Esophagus muscularis mucosa (tissue), 4 donors: ENCODE data around the gene MAPK8IP3.

Source experiments
- CTCF ChIP-seq, 3 experiments: fragments of 200-600 bp in 2 of 3; fragments of 450-650 bp in 1 of 3; sonication (generic) in 2 of 3; IDR thresholded peaks; one replicate each; pipeline ENCODE4 v1.5.1; 2017 to 2019; ENCODE audit warnings: antibody characterized with exemption in 3 of 3, mild to moderate bottlenecking in 2 of 3, moderate library complexity in 1 of 3
- EP300 ChIP-seq: sonication (generic); formaldehyde crosslinking; IDR thresholded peaks from one replicate; pipeline ENCODE4 v1.6.1; 2017; ENCODE audit warnings: antibody characterized with exemption
- POLR2A ChIP-seq: fragments of 450-650 bp; IDR thresholded peaks from one replicate; pipeline ENCODE4 v1.6.1; 2017; ENCODE audit warnings: antibody characterized with exemption, moderate library complexity, mild to moderate bottlenecking, low read depth
- POLR2AphosphoS5 ChIP-seq, 2 donors: sonication (generic); formaldehyde crosslinking; IDR thresholded peaks; one replicate each; pipeline ENCODE4 v1.6.1; 2017; ENCODE audit warnings: antibody characterized with exemption in 2 of 2

- no peak for TF ChIP-seq POLR2AphosphoS5 (IDR thresholded peaks at IDR 0.05)
- no peak for TF ChIP-seq CTCF (IDR thresholded peaks at IDR 0.05)
- no peak for TF ChIP-seq EP300
- TF ChIP-seq POLR2A, result no peak
Observed at GRCh38 chr16:1815461-1815860, 109.5 kb downstream of the MAPK8IP3 start.
